Fibroblast of the conjunctiva (primary cell): ENCODE data around the gene PNLDC1.
"Not testable (repeated sequence)": the region's sequence is repeated elsewhere in the genome, so short reads cannot be mapped to it uniquely, and the experiment has no call there.

Source experiments
- DNase-seq: peaks from one replicate; pipeline ENCODE4 v3.0.0-alpha.2; 2010; ENCODE audit warnings: low read depth

Gene PNLDC1

GRCh38 chr6:159819932-159820640, 20.0 kb downstream of the PNLDC1 start:
- no peak for DNase-seq

GRCh38 chr6:159821122-159821521, 21.0 kb downstream of the PNLDC1 start:
- DNase-seq, result no peak

GRCh38 chr6:159821726-159822125, 21.6 kb downstream of the PNLDC1 start:
- no peak for DNase-seq

- DNase-seq, result no peak
These were observed 23.9 kb downstream of the PNLDC1 start for GRCh38 chr6:159823953-159824352.

GRCh38 chr6:159824690-159825089, 24.6 kb downstream of the PNLDC1 start:
- not testable (repeated sequence) for DNase-seq

GRCh38 chr6:159826004-159826403, 25.9 kb downstream of the PNLDC1 start:
- DNase-seq, result no peak

- no peak for DNase-seq
These were observed 27.0 kb downstream of the PNLDC1 start for GRCh38 chr6:159826968-159827647.

GRCh38 chr6:159828074-159828473, 28.0 kb downstream of the PNLDC1 start:
- DNase-seq, result no peak

- DNase-seq, result no peak
These were observed 29.4 kb downstream of the PNLDC1 start for GRCh38 chr6:159829526-159829925.

- DNase-seq, result no peak
These were observed 30.7 kb downstream of the PNLDC1 start for GRCh38 chr6:159830501-159831372.

GRCh38 chr6:159831373-159831679, 31.2 kb downstream of the PNLDC1 start:
- no peak for DNase-seq

- DNase-seq, result no peak
These were observed 32.9 kb downstream of the PNLDC1 start for GRCh38 chr6:159832946-159833345.

- no peak for DNase-seq
These were observed 33.5 kb downstream of the PNLDC1 start for GRCh38 chr6:159833556-159833955.

- DNase-seq, result no peak
These were observed 34.0 kb downstream of the PNLDC1 start for GRCh38 chr6:159833997-159834603.

GRCh38 chr6:159836718-159837490, 36.8 kb downstream of the PNLDC1 start:
- DNase-seq, result no peak

- DNase-seq, result no peak
These were observed 37.4 kb downstream of the PNLDC1 start for GRCh38 chr6:159837511-159837910.

- no peak for DNase-seq
These were observed 38.1 kb downstream of the PNLDC1 start for GRCh38 chr6:159838020-159838744.

- DNase-seq, result no peak
These were observed 42.0 kb downstream of the PNLDC1 start for GRCh38 chr6:159842035-159842434.

- DNase-seq, result no peak
These were observed 44.9 kb downstream of the PNLDC1 start for GRCh38 chr6:159844737-159845645.

- DNase-seq, result not testable (repeated sequence)
These were observed 48.5 kb downstream of the PNLDC1 start for GRCh38 chr6:159848552-159848951.
